ENCODE measurements around the gene CWH43. TPM values are rescaled to one million over a fixed set of nuclear protein-coding genes. Genes with fewer than 3 reads are reported as not detected.

CWH43 gene
- total and polyA plus RNA-seq, 2 donors (not counting 1 experiment from before 2014, with no cell fraction given), result not detected

GRCh38 chr4:48997962-48998361 is 11.9 kb downstream of the CWH43 start:
- no CpG with 5 or more reads among the region's 3 CpGs for WGBS (ENCODE audit: insufficient coverage)
- Histone ChIP-seq H3K27ac (ENCODE audit: low read length in 2 of 2) (no peak overlapping the region), H3K79me2 (ENCODE audit: control insufficient read depth, insufficient read depth, low read length) (no peaks in the 10 kb centered on the region), H3K9ac (ENCODE audit: low read length) (no peak overlapping the region), H3K4me1 (ENCODE audit: control insufficient read depth in 2 of 2, insufficient read depth in 2 of 2, low read length in 2 of 2) (no peaks in the 10 kb centered on the region), H4K20me1 (ENCODE audit: control insufficient read depth, insufficient read depth, low read length, poor library complexity, severe bottlenecking) (no peaks in the 10 kb centered on the region), H3K4me3 (ENCODE audit: control extremely low read depth in 1 of 5, extremely low read depth in 1 of 5, insufficient read depth in 1 of 5, low read depth in 2 of 5, low read length in 4 of 5) (no peak overlapping the region), H3K36me3 (replicated peaks in 1 of 2; ENCODE audit: control extremely low read depth in 1 of 2, control insufficient read depth in 1 of 2, extremely low read depth in 1 of 2, insufficient read depth in 2 of 2, low read length in 1 of 2) (no peaks in the 10 kb centered on the region), H3K27me3 (replicated peaks in 1 of 4; ENCODE audit: control extremely low read depth in 1 of 4, control insufficient read depth in 3 of 4, insufficient read depth in 4 of 4, low read length in 3 of 4) (no peaks in the 10 kb centered on the region), H3K9me3 (ENCODE audit: control extremely low read depth in 1 of 3, control insufficient read depth in 2 of 3, insufficient read depth in 1 of 3, low read length in 2 of 3) (no peaks in the 10 kb centered on the region), H3K4me2 (replicated peaks; ENCODE audit: low read depth, low read length, poor library complexity, severe bottlenecking) (no peak overlapping the region), H2AFZ (ENCODE audit: insufficient read depth, low read depth, low read length, poor library complexity, severe bottlenecking) (no peak overlapping the region)
- Mint-ChIP-seq H3K27ac (no peak overlapping the region), H3K4me1 (no peaks in the 10 kb centered on the region), H3K4me3 (no peak overlapping the region), H3K27me3 (peaks cover 14% of the 10 kb centered on the region), H3K9me3 (ENCODE audit: insufficient read depth) (no peaks in the 10 kb centered on the region)
- ChIA-PET POLR2A (no interaction called here), CTCF (no interaction called here)
- intact Hi-C loops (cut with micrococcal nuclease), result no loop called here
- DNase-seq (no peak), ATAC-seq (ENCODE audit: low read depth) (no peak)
- TF ChIP-seq EZH2 (IDR thresholded peaks at IDR 0.05; ENCODE audit: borderline replicate concordance, insufficient read depth, low read depth, low read length, poor library complexity, severe bottlenecking), result no peak
- TF ChIP-seq CTCF (IDR thresholded peaks at IDR 0.05), result no peak

- Histone ChIP-seq H3K27me3 (replicated peaks in 1 of 4; ENCODE audit: control extremely low read depth in 1 of 4, control insufficient read depth in 3 of 4, insufficient read depth in 4 of 4, low read length in 3 of 4) (no peaks in the 10 kb centered on the region), H4K20me1 (ENCODE audit: control insufficient read depth, insufficient read depth, low read length, poor library complexity, severe bottlenecking) (no peaks in the 10 kb centered on the region), H3K79me2 (ENCODE audit: control insufficient read depth, insufficient read depth, low read length) (no peaks in the 10 kb centered on the region), H3K36me3 (replicated peaks in 1 of 2; ENCODE audit: control extremely low read depth in 1 of 2, control insufficient read depth in 1 of 2, extremely low read depth in 1 of 2, insufficient read depth in 2 of 2, low read length in 1 of 2) (no peaks in the 10 kb centered on the region), H2AFZ (ENCODE audit: insufficient read depth, low read depth, low read length, poor library complexity, severe bottlenecking) (no peak overlapping the region), H3K27ac (ENCODE audit: low read length in 2 of 2) (no peak overlapping the region), H3K4me3 (ENCODE audit: control extremely low read depth in 1 of 5, extremely low read depth in 1 of 5, insufficient read depth in 1 of 5, low read depth in 2 of 5, low read length in 4 of 5) (no peak overlapping the region), H3K4me1 (ENCODE audit: control insufficient read depth in 2 of 2, insufficient read depth in 2 of 2, low read length in 2 of 2) (no peaks in the 10 kb centered on the region), H3K9ac (ENCODE audit: low read length) (no peak overlapping the region), H3K9me3 (ENCODE audit: control extremely low read depth in 1 of 3, control insufficient read depth in 2 of 3, insufficient read depth in 1 of 3, low read length in 2 of 3) (no peaks in the 10 kb centered on the region), H3K4me2 (replicated peaks; ENCODE audit: low read depth, low read length, poor library complexity, severe bottlenecking) (no peak overlapping the region)
- Mint-ChIP-seq H3K4me1 (no peaks in the 10 kb centered on the region), H3K9me3 (ENCODE audit: insufficient read depth) (no peaks in the 10 kb centered on the region), H3K27ac (no peak overlapping the region), H3K27me3 (peaks cover 14% of the 10 kb centered on the region), H3K4me3 (no peak overlapping the region)
- ChIA-PET CTCF (no interaction called here), POLR2A (no interaction called here)
- 92% methylated on average over 4 of the region's 6 CpGs for WGBS (ENCODE audit: insufficient coverage)
- TF ChIP-seq CTCF (IDR thresholded peaks at IDR 0.05), result no peak
- TF ChIP-seq EZH2 (IDR thresholded peaks at IDR 0.05; ENCODE audit: borderline replicate concordance, insufficient read depth, low read depth, low read length, poor library complexity, severe bottlenecking), result no peak
- no peak for ATAC-seq (ENCODE audit: low read depth)
- intact Hi-C loops (cut with micrococcal nuclease), result no loop called here
- DNase-seq, result no peak
These were observed 12.4 kb downstream of the CWH43 start for GRCh38 chr4:48998440-48998839.
